ENCODE data around the gene SFTA2.

SFTA2 gene

GRCh38 chr6:30942338-30943060 lies 10.5 kb upstream of the SFTA2 start:
- TF ChIP-seq ZFX (IDR thresholded peaks at IDR 0.05; ENCODE audit: borderline replicate concordance) (no peak), CTCF (IDR thresholded peaks at IDR 0.05) (peak; percentile 77)

GRCh38 chr6:30940361-30940986 lies 8.5 kb upstream of the SFTA2 start, which contains the start of gene MUCL3:
MUCL3 (plus strand) TSS chr6:30940973; CDS start chr6:30941000, 27 bp downstream.
- no peak for TF ChIP-seq ZFX (IDR thresholded peaks at IDR 0.05; ENCODE audit: borderline replicate concordance)
- no peak for TF ChIP-seq CTCF (IDR thresholded peaks at IDR 0.05)
- no peak within 1 kb of the TSS for H3K27ac ChIP-seq

More at GRCh38 chr6:30942338-30943060, 10.5 kb upstream of the SFTA2 start:
- H3K27ac ChIP-seq = no peak overlapping the region

- no peak for TF ChIP-seq CTCF (IDR thresholded peaks at IDR 0.05)
- no peak for TF ChIP-seq ZFX (IDR thresholded peaks at IDR 0.05; ENCODE audit: borderline replicate concordance)
- no peak overlapping the region for H3K27ac ChIP-seq
These were observed 7.5 kb upstream of the SFTA2 start for GRCh38 chr6:30939473-30939872.

GRCh38 chr6:30938730-30939129 lies 6.8 kb upstream of the SFTA2 start:
- no peak overlapping the region for H3K27ac ChIP-seq
- no peak for TF ChIP-seq CTCF (IDR thresholded peaks at IDR 0.05)
- TF ChIP-seq ZFX (IDR thresholded peaks at IDR 0.05; ENCODE audit: borderline replicate concordance) = no peak

- TF ChIP-seq CTCF (IDR thresholded peaks at IDR 0.05) (no peak), ZFX (IDR thresholded peaks at IDR 0.05; ENCODE audit: borderline replicate concordance) (no peak)
- H3K27ac ChIP-seq = no peak overlapping the region
These were observed 5.3 kb upstream of the SFTA2 start for GRCh38 chr6:30937265-30937664.

GRCh38 chr6:30935018-30935417 lies 3.0 kb upstream of the SFTA2 start:
- no peak overlapping the region for H3K27ac ChIP-seq
- no peak for TF ChIP-seq CTCF (IDR thresholded peaks at IDR 0.05)
- TF ChIP-seq ZFX (IDR thresholded peaks at IDR 0.05; ENCODE audit: borderline replicate concordance) = no peak
